ENCODE measurements around the gene MYH10. TPM values are rescaled to one million over a fixed set of nuclear protein-coding genes. Genes with fewer than 3 reads are reported as not detected.
"Not testable (repeated sequence)": the region's sequence is repeated elsewhere in the genome, so short reads cannot be mapped to it uniquely, and the experiment has no call there.

MYH10 gene
- total RNA-seq, 2 donors from 2014 or later, result 23.3 to 30.3 TPM

- H3K27me3 ChIP-seq, result no peaks in the 10 kb centered on the region
- 83 to 85% methylated on average over 9 of the region's 9 CpGs for WGBS, 2 donors
- no peaks in the 10 kb centered on the region for H3K9me3 ChIP-seq
- H3K27ac ChIP-seq, result no peak overlapping the region
- no peaks in the 10 kb centered on the region for H3K4me1 ChIP-seq
- ATAC-seq, result no peak
- no peak for DNase-seq
- H3K36me3 ChIP-seq (replicated peaks in 1 of 2; ENCODE audit: insufficient read depth in 1 of 2, low read depth in 2 of 2), result no peaks in the 10 kb centered on the region
- H3K4me3 ChIP-seq, result no peak overlapping the region
- intact Hi-C loops (cut with DNase I), result no loop called here
- no peak for TF ChIP-seq CTCF (IDR thresholded peaks at IDR 0.05)
- TF ChIP-seq POLR2A (IDR thresholded peaks at IDR 0.05), result no peak
Observed at GRCh38 chr17:8552577-8553320, 77.8 kb downstream of the MYH10 start.

GRCh38 chr17:8542599-8543502 is 87.7 kb downstream of the MYH10 start:
- ATAC-seq (peak; percentile 97), DNase-seq (peak; percentile 37 to 76 (median 57))
- H3K4me1 ChIP-seq, result no peaks in the 10 kb centered on the region
- intact Hi-C loops (cut with DNase I), result no loop called here
- TF ChIP-seq POLR2A (IDR thresholded peaks at IDR 0.05) (no peak), CTCF (IDR thresholded peaks at IDR 0.05) (no peak)
- no peaks in the 10 kb centered on the region for H3K9me3 ChIP-seq
- H3K27me3 ChIP-seq, result peaks cover 4 to 15% of the 10 kb centered on the region in 2 donors
- no peaks in the 10 kb centered on the region for H3K36me3 ChIP-seq (replicated peaks in 1 of 2; ENCODE audit: insufficient read depth in 1 of 2, low read depth in 2 of 2)
- no peak overlapping the region for H3K27ac ChIP-seq
- 79 to 82% methylated on average over 8 of the region's 8 CpGs for WGBS, 2 donors
- no peak overlapping the region for H3K4me3 ChIP-seq

- 96 to 97% methylated on average over 7 of the region's 7 CpGs for WGBS, 2 donors
- not testable (repeated sequence) for H3K9me3 ChIP-seq, ATAC-seq
Observed at GRCh38 chr17:8539976-8540375, 90.5 kb downstream of the MYH10 start.

GRCh38 chr17:8537734-8538133 is 92.8 kb downstream of the MYH10 start:
- Histone ChIP-seq H3K4me1 (peaks cover 3% of the 10 kb centered on the region), H3K4me3 (no peak overlapping the region), H3K9me3 (no peaks in the 10 kb centered on the region), H3K27me3 (peaks cover 4 to 7% of the 10 kb centered on the region in 2 donors), H3K36me3 (replicated peaks in 1 of 2; ENCODE audit: insufficient read depth in 1 of 2, low read depth in 2 of 2) (no peaks in the 10 kb centered on the region), H3K27ac (no peak overlapping the region)
- ATAC-seq (no peak), DNase-seq (no peak)
- TF ChIP-seq CTCF (IDR thresholded peaks at IDR 0.05) (no peak), POLR2A (IDR thresholded peaks at IDR 0.05) (no peak)
- 73 to 74% methylated on average over 3 of the region's 3 CpGs for WGBS, 2 donors
- intact Hi-C loops (cut with DNase I), result no loop called here

More at GRCh38 chr17:8539976-8540375, 90.5 kb downstream of the MYH10 start:
- H3K4me3 ChIP-seq; H3K36me3 ChIP-seq (replicated peaks in 1 of 2; ENCODE audit: insufficient read depth in 1 of 2, low read depth in 2 of 2); H3K27me3 ChIP-seq; intact Hi-C loops (cut with DNase I); H3K27ac ChIP-seq; DNase-seq; H3K4me1 ChIP-seq: not testable (repeated sequence)

GRCh38 chr17:8534498-8535188 is 95.9 kb downstream of the MYH10 start:
- intact Hi-C loops (cut with DNase I), result no loop called here
- no peak overlapping the region for H3K27ac ChIP-seq
- DNase-seq, result no peak
- no peaks in the 10 kb centered on the region for H3K9me3 ChIP-seq
- H3K4me1 ChIP-seq, result peaks cover 15% of the 10 kb centered on the region
- peaks cover 3 to 7% of the 10 kb centered on the region in 2 donors for H3K27me3 ChIP-seq
- 92 to 94% methylated on average over 9 of the region's 9 CpGs for WGBS, 2 donors
- no peak for ATAC-seq
- no peak overlapping the region for H3K4me3 ChIP-seq
- TF ChIP-seq CTCF (IDR thresholded peaks at IDR 0.05) (no peak), POLR2A (IDR thresholded peaks at IDR 0.05) (no peak)
- no peaks in the 10 kb centered on the region for H3K36me3 ChIP-seq (replicated peaks in 1 of 2; ENCODE audit: insufficient read depth in 1 of 2, low read depth in 2 of 2)

Measured in body of pancreas (tissue), 4 donors.